ENCODE results near the gene CDR2L.
A peak's percentile ranks its signal among the peaks of the same experiment; 100 is the strongest.

CDR2L gene

DNA sequence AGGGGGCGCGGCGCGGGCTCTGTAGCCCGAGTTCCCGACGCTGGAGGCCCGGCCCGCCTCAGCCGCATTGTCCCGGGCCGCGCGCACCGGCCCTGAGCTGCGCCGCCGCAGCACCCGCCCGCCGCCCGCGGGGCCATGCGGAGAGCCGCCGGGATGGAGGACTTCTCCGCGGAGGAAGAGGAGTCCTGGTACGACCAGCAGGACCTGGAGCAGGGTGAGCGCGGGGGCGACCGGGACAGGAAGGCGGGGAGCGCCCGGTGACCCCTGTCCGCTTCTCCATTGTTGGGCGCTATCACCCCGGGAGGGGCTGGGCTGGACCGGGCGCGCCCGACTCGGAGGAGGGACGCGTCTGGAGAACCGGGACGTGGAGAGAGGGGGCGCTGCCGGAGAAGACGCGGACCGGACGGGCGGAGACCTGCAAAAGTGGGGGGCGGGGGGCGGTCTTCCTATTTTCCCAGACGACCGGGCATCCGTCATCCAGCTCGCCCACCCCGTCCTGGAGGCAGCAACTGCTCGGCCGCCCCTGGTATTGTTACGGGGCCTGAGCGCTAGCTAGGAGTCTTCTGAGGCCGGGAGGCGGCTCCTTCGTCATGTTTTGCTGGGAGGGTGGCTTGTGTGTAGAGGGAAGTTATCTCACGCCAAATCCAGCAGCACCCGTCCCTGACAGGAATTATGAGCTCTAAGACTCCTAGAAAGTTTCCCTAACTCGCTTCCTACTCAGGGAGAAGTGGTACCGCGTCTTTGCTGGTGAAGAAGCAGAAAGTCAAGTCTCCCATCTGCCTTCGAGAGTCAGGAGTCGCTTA is 678 bp downstream of the CDR2L start:
- H3K79me2 ChIP-seq (ENCODE audit: insufficient read depth, low read length), result no peaks in the 10 kb centered on the region
- H3K36me3 ChIP-seq (ENCODE audit: insufficient read depth, low read length), result no peaks in the 10 kb centered on the region
- H3K9me2 ChIP-seq (ENCODE audit: low read depth, low read length), result no peaks in the 10 kb centered on the region
- H2AFZ ChIP-seq (ENCODE audit: low read length), result no peak overlapping the region
- no peaks in the 10 kb centered on the region for H4K20me1 ChIP-seq (ENCODE audit: insufficient read depth, low read length)
- H3K27ac ChIP-seq (ENCODE audit: low read depth, low read length, poor library complexity, severe bottlenecking), result no peak overlapping the region
- peak overlapping the region; percentile 62 for H3K4me3 ChIP-seq (ENCODE audit: low read depth, low read length, poor library complexity, severe bottlenecking)
- H3F3A ChIP-seq (ENCODE audit: insufficient read depth, low read length), result peaks cover 5% of the 10 kb centered on the region; the same call in 1 of the 2 replicates
- peak overlapping the region; percentile 52; the same call in 1 of the 2 replicates for H3K9ac ChIP-seq (ENCODE audit: low read length)
- H3K4me2 ChIP-seq (ENCODE audit: low read length), result peak overlapping the region; percentile 67
- TF ChIP-seq, protein P1, sequence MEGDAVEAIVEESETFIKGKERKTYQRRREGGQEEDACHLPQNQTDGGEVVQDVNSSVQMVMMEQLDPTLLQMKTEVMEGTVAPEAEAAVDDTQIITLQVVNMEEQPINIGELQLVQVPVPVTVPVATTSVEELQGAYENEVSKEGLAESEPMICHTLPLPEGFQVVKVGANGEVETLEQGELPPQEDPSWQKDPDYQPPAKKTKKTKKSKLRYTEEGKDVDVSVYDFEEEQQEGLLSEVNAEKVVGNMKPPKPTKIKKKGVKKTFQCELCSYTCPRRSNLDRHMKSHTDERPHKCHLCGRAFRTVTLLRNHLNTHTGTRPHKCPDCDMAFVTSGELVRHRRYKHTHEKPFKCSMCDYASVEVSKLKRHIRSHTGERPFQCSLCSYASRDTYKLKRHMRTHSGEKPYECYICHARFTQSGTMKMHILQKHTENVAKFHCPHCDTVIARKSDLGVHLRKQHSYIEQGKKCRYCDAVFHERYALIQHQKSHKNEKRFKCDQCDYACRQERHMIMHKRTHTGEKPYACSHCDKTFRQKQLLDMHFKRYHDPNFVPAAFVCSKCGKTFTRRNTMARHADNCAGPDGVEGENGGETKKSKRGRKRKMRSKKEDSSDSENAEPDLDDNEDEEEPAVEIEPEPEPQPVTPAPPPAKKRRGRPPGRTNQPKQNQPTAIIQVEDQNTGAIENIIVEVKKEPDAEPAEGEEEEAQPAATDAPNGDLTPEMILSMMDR (IDR thresholded peaks at IDR 0.05; ENCODE audit: low read length), result no peak
- TF ChIP-seq EZH2 (IDR thresholded peaks at IDR 0.05; ENCODE audit: borderline replicate concordance, low read length), result no peak
- 0 out of 2 replicates have a peak, but pooled peaks cover 4% of the 10 kb centered on the region for H3K27me3 ChIP-seq (ENCODE audit: insufficient read depth, low read length)
- H3K4me1 ChIP-seq (ENCODE audit: insufficient read depth, low read length, severe bottlenecking), result peaks cover 4% of the 10 kb centered on the region
- no peaks in the 10 kb centered on the region for H3K9me3 ChIP-seq (ENCODE audit: low read length)

GRCh38 chr17:74990581-74991105 is 3.2 kb downstream of the CDR2L start:
- H3K4me2 ChIP-seq (ENCODE audit: low read length), result no peak overlapping the region
- 0 out of 2 replicates have a peak, but pooled peaks cover 4% of the 10 kb centered on the region for H3K27me3 ChIP-seq (ENCODE audit: insufficient read depth, low read length)
- no peak overlapping the region for H3K9ac ChIP-seq (ENCODE audit: low read length)
- H4K20me1 ChIP-seq (ENCODE audit: insufficient read depth, low read length), result no peaks in the 10 kb centered on the region
- H3K9me3 ChIP-seq (ENCODE audit: low read length), result no peaks in the 10 kb centered on the region
- H3K79me2 ChIP-seq (ENCODE audit: insufficient read depth, low read length), result no peaks in the 10 kb centered on the region
- H2AFZ ChIP-seq (ENCODE audit: low read length), result no peak overlapping the region
- H3K36me3 ChIP-seq (ENCODE audit: insufficient read depth, low read length), result no peaks in the 10 kb centered on the region
- peaks cover 5% of the 10 kb centered on the region; the same call in 1 of the 2 replicates for H3F3A ChIP-seq (ENCODE audit: insufficient read depth, low read length)
- peaks cover 4% of the 10 kb centered on the region for H3K4me1 ChIP-seq (ENCODE audit: insufficient read depth, low read length, severe bottlenecking)
- H3K9me2 ChIP-seq (ENCODE audit: low read depth, low read length), result no peaks in the 10 kb centered on the region
- H3K4me3 ChIP-seq (ENCODE audit: low read depth, low read length, poor library complexity, severe bottlenecking), result no peak overlapping the region
- TF ChIP-seq, protein P1 (IDR thresholded peaks at IDR 0.05; ENCODE audit: low read length), result no peak
- TF ChIP-seq EZH2 (IDR thresholded peaks at IDR 0.05; ENCODE audit: borderline replicate concordance, low read length), result no peak
- no peak overlapping the region for H3K27ac ChIP-seq (ENCODE audit: low read depth, low read length, poor library complexity, severe bottlenecking)

- H3K4me2 ChIP-seq (ENCODE audit: low read length), result no peak overlapping the region
- H3K36me3 ChIP-seq (ENCODE audit: insufficient read depth, low read length), result no peaks in the 10 kb centered on the region
- H3F3A ChIP-seq (ENCODE audit: insufficient read depth, low read length), result no peaks in the 10 kb centered on the region
- H3K9me2 ChIP-seq (ENCODE audit: low read depth, low read length), result no peaks in the 10 kb centered on the region
- H3K79me2 ChIP-seq (ENCODE audit: insufficient read depth, low read length), result no peaks in the 10 kb centered on the region
- TF ChIP-seq, protein P1 (IDR thresholded peaks at IDR 0.05; ENCODE audit: low read length), result no peak
- no peaks in the 10 kb centered on the region for H3K9me3 ChIP-seq (ENCODE audit: low read length)
- H2AFZ ChIP-seq (ENCODE audit: low read length), result no peak overlapping the region
- no peak overlapping the region for H3K4me3 ChIP-seq (ENCODE audit: low read depth, low read length, poor library complexity, severe bottlenecking)
- no peak overlapping the region for H3K27ac ChIP-seq (ENCODE audit: low read depth, low read length, poor library complexity, severe bottlenecking)
- no peaks in the 10 kb centered on the region for H4K20me1 ChIP-seq (ENCODE audit: insufficient read depth, low read length)
- no peak overlapping the region for H3K9ac ChIP-seq (ENCODE audit: low read length)
- peaks cover under 1% of the 10 kb centered on the region for H3K4me1 ChIP-seq (ENCODE audit: insufficient read depth, low read length, severe bottlenecking)
- H3K27me3 ChIP-seq (ENCODE audit: insufficient read depth, low read length), result 0 out of 2 replicates have a peak, but pooled peaks cover 4% of the 10 kb centered on the region
Observed at GRCh38 chr17:74992223-74992622, 4.8 kb downstream of the CDR2L start.

All from OCI-LY1 (cell line).